Fibroblast of villous mesenchyme (primary cell): ENCODE measurements around the gene POU5F1. TPM values are rescaled to one million over a fixed set of nuclear protein-coding genes. Genes with fewer than 3 reads are reported as not detected.
"Not testable (repeated sequence)": the region's sequence is repeated elsewhere in the genome, so short reads cannot be mapped to it uniquely, and the experiment has no call there.

ENCODE experiments used
- DNase-seq: peaks from one replicate; pipeline ENCODE4 v3.0.0-alpha.2; 2010; ENCODE audit warnings: low read depth
- H3K4me3 ChIP-seq: 2 replicates; pipeline ENCODE4 v1.5.1; 2011; ENCODE audit warnings: low read depth, mild to moderate bottlenecking, low read length
- total RNA-seq: library from RNA; depleted of rRNA; stranded (reverse); fragments of >200 nt; gene quantifications from 2 replicates; pipeline ENCODE4 v1.2.3, GENCODE V29; 2012
- TF ChIP-seq, protein P1 (sequence below): IDR thresholded peaks from 2 replicates; pipeline ENCODE4 v1.5.1; 2012; ENCODE audit warnings: low read depth, mild to moderate bottlenecking, low read length; ENCODE audit not compliant: insufficient read depth

POU5F1 gene
- total RNA-seq, 1 donor = not detected

- no peak for DNase-seq
- no peak overlapping the region for H3K4me3 ChIP-seq
- TF ChIP-seq, protein P1, sequence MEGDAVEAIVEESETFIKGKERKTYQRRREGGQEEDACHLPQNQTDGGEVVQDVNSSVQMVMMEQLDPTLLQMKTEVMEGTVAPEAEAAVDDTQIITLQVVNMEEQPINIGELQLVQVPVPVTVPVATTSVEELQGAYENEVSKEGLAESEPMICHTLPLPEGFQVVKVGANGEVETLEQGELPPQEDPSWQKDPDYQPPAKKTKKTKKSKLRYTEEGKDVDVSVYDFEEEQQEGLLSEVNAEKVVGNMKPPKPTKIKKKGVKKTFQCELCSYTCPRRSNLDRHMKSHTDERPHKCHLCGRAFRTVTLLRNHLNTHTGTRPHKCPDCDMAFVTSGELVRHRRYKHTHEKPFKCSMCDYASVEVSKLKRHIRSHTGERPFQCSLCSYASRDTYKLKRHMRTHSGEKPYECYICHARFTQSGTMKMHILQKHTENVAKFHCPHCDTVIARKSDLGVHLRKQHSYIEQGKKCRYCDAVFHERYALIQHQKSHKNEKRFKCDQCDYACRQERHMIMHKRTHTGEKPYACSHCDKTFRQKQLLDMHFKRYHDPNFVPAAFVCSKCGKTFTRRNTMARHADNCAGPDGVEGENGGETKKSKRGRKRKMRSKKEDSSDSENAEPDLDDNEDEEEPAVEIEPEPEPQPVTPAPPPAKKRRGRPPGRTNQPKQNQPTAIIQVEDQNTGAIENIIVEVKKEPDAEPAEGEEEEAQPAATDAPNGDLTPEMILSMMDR = no peak
Measured at GRCh38 chr6:31208506-31208905, 38.0 kb upstream of the POU5F1 start.

DNA sequence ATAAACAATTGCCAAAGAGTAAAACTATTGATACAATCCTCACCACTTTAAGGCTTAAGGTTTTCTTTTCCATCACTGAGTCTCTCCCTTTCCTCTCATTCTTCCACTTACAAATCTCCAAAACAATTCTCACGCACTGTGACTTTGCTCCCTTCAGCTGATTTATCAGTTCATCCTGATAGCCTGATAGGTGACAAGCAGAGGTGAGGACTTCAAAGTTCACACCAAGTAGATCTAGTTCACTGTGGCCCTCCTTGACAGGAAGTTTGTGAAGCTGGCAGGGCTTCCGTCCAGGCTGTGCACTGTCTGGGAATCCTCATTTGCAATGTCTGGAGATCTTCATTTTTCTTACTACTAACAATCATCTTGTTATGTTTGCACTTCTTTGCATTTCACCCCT, 35.2 kb upstream of the POU5F1 start:
- no peak overlapping the region for H3K4me3 ChIP-seq
- TF ChIP-seq, protein P1 = no peak
- no peak for DNase-seq

- H3K4me3 ChIP-seq = no peak overlapping the region
- DNase-seq = no peak
- TF ChIP-seq, protein P1 = no peak
Measured at GRCh38 chr6:31204751-31205145, 34.3 kb upstream of the POU5F1 start.

GRCh38 chr6:31203345-31203979, 33.0 kb upstream of the POU5F1 start:
- TF ChIP-seq, protein P1 = no peak
- peak overlapping the region; percentile 62 for H3K4me3 ChIP-seq
- DNase-seq = no peak

GRCh38 chr6:31202259-31203166, 32.0 kb upstream of the POU5F1 start:
- no peak for DNase-seq
- no peak overlapping the region for H3K4me3 ChIP-seq
- TF ChIP-seq, protein P1 = no peak

DNA sequence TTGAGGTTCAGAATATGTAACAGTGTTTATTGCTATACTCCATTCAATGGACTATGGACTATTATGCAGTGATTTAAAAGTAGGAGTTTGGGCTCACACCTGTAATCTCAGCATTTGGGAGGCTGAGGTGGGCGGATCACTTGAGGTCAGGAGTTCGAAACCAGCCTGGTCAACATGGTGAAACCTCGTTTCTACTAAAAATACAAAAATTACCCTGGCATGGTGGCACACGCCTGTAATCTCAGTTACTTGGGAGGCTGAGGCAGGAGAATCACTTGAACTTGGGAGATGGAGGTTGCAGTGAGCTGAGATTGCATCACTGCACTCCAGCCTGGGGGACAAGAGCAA, 28.6 kb upstream of the POU5F1 start:
- H3K4me3 ChIP-seq, DNase-seq: not testable (repeated sequence)

DNA sequence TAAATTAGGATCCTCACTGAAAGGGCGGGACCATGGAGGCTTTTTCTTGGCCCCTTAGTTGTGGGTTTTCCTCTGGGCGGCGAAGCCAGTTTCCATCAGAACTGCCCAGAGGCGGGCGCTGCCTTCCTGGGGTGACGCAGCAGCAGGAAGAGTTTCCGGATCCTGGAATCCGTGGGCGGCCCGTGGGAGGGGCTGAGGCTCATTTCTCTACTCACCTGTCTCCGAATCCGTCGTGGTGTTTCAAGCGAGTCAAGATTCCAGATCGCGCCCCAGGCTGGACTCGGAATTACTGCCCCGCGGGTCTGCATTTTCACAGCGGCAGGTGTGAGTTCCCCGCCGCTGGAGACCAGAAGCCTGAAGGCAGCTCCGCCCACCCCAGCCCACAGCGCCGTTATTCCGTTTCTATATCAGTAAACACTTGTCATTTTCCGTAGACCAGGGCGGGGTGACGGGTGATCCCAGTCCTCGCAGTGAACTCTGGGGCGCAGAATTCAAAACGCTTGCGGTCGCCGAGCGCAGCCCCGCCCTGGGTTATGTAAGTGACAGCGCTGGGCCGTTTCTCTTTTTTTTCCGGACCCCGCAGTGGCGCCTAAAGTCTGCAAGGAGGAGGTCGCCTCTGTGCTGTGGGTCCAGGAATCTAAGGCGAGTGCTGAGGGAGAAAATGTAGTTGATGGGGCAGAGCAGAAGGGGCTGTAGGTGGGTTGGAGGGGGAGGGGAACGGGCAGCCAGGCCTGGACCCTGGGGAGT, 27.2 kb upstream of the POU5F1 start:
- DNase-seq = peak; percentile 75
- H3K4me3 ChIP-seq = peak overlapping the region; percentile 84
- TF ChIP-seq, protein P1 = no peak

- not testable (repeated sequence) for DNase-seq, H3K4me3 ChIP-seq
Measured at GRCh38 chr6:31196251-31197022, 26.0 kb upstream of the POU5F1 start.

DNA sequence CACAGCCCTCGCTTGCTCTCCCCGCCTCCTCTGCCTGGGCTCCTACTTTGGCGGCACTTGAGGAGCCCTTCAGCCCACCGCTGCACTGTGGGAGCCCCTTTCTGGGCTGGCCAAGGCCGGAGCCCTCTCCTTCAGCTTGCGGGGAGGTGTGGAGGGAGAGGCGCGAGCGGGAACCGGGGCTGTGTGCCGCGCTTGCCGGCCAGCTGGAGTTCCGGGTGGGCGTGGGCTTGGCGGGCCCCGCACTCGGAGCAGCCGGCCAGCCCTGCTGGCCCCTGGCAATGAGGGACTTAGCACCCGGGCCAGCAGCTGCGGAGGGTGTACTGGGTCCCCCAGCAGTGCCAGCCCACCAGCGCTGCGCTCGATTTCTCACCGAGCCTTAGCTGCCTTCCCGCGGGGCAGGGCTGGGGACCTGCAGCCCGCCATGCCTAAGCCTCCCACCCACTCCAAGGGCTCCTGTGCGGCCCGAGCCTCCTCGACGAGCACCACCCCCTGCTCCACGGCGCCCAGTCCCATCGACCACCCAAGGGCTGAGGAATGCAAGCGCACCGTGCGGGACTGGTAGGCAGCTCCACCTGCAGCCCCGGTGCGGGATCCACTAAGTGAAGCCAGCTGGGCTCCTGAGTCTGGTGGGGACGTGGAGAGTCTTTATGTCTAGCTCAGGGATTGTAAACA, 25.0 kb upstream of the POU5F1 start:
- H3K4me3 ChIP-seq, DNase-seq: not testable (repeated sequence)
